Measurements from ENCODE around the gene VWA5A.

DNA sequence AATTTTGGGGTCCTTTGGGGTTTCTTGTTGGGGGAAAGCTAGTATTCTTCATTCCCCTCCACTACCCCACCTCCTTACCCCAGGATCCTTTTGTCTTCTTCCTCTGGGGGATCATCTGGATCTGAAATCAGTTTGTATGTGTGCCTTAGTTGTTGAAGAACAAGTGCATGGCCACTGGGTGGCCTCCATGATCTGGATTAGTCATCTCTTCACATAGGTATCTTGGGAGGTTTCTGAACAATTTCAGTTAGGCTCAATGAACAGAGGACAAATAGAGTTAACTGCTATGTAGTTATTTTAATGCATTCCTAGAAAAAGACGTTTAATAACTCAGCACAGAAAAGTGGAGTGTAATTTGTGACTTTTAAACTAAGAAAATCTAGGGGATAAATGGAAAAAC, 7.1 kb upstream of the VWA5A start:
- TF ChIP-seq, protein P1, sequence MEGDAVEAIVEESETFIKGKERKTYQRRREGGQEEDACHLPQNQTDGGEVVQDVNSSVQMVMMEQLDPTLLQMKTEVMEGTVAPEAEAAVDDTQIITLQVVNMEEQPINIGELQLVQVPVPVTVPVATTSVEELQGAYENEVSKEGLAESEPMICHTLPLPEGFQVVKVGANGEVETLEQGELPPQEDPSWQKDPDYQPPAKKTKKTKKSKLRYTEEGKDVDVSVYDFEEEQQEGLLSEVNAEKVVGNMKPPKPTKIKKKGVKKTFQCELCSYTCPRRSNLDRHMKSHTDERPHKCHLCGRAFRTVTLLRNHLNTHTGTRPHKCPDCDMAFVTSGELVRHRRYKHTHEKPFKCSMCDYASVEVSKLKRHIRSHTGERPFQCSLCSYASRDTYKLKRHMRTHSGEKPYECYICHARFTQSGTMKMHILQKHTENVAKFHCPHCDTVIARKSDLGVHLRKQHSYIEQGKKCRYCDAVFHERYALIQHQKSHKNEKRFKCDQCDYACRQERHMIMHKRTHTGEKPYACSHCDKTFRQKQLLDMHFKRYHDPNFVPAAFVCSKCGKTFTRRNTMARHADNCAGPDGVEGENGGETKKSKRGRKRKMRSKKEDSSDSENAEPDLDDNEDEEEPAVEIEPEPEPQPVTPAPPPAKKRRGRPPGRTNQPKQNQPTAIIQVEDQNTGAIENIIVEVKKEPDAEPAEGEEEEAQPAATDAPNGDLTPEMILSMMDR (IDR thresholded peaks at IDR 0.05): no peak
- TF ChIP-seq POLR2A (IDR thresholded peaks at IDR 0.05; ENCODE audit: low read depth) (no peak), EP300 (IDR thresholded peaks at IDR 0.05) (no peak)
